NCI-H748 (cell line): ENCODE measurements around the gene MAML3.

Source experiments
- DNase-seq: peaks from one replicate; lab custom pipeline; 2025; ENCODE audit not compliant: unreplicated experiment; lab: John Stamatoyannopoulos, UW

The MAML3 gene

DNA sequence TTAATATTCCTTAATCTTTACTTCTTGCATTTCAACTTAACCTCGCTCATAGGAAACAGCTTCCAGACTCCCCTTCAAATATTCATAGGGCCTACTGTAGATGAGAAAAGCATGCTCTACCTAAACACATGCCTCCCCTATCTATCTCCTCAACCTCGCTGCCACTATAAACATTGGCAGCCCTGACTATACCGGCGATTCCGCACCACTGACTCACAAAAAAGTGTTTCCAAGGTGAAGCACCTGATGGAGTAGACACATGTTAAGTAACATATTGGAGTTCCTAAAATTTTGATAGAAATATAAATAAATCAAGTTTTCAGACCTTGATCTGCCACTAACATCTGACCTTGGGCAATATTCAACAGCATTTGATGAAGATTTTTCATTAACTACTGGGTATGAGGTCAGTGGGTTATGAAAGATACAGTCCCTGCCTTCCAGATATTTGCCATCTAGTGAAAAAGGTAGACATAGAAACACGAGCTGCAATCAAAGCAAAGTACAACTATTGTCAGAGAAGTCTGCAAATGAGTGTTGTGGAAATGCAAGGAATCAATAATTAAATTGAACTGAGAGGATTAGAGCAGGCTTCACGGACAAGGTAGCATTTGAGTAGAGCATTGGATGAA, 184.2 kb downstream of the MAML3 start:
- no peak for DNase-seq

DNA sequence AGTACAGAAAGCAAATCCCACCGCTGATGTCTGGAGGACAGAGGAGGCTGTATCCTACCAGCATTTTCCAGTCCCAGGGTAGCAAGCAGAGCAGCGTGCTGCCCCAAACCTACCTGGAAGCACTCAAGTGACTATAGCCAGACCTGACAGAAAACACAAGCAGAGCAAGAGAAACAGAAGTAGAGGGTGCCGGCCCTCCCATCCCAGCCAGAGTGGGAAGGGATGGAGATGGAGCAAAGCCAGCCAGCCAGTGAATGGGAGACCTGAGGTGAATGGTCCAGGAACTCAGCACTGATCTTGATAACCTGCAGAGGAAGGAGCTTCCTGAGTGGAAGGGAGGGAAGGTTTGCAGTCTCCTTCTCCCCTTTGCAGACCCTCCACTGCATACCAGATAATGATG, 185.2 kb downstream of the MAML3 start:
- no peak for DNase-seq

GRCh38 chr4:139966383-139966782, 187.6 kb downstream of the MAML3 start:
- DNase-seq, result no peak

DNA sequence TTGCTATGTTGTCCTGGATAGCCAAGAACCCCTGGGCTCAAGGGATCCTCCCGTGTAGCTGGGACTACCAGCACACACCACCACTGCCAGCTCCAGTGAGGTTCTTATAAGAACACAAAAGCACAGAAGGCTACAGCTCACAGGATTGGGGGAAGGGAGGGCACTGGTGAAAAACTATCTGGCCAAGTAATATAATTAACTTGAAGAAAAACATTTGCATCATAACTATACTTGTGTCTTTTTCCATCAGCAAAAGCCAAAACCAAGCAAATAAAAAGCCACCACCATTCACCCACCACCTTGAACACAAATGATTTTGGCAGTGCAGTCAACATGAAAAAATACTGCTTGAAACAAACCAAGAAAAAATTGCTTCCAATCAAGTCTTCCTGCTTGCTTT, 188.2 kb downstream of the MAML3 start:
- no peak for DNase-seq

DNA sequence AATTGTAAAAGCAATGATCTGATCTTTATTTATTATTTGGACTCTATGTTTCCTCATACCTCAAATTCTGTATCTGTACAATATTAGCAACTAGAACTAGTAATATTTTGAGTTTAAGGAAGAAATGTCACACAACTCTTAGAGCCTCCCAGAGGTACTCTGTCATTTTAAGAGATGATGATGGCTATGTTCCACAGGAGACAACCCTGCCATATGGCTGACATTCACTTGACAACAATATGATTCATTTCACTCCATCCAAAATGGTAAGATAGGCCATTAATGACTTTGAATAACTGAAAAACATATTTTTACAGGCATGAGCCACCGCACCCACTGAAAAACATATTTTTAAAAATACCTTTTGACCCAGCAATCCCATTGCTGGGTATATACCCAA, 190.3 kb downstream of the MAML3 start:
- DNase-seq, result no peak

DNA sequence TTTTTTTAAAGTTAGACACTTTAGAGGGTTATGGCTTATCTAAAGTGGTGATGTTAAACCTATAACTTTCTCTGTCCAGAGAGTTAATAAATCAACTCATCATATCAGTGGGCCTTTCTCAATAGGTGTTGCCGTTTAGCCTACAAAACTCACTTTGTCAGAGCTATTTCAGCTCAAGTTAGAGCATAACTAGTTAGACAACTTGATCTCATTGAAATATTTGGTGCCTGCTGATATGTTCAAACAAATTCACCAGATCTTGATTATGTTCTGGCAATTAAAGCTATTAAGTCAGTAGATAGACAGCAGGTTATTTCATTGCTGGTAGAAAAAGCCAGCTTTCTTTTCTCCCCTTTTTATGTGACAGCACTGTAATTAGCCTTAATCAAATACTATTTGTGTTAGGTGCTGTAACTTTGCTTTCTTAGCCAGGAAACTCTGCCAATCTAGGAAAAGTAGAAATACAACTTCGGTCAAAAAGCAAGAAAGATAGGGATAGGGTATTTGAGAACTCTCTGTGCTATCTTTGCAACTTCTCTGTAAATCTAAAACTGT, 191.8 kb downstream of the MAML3 start:
- DNase-seq, result peak; percentile 71

DNA sequence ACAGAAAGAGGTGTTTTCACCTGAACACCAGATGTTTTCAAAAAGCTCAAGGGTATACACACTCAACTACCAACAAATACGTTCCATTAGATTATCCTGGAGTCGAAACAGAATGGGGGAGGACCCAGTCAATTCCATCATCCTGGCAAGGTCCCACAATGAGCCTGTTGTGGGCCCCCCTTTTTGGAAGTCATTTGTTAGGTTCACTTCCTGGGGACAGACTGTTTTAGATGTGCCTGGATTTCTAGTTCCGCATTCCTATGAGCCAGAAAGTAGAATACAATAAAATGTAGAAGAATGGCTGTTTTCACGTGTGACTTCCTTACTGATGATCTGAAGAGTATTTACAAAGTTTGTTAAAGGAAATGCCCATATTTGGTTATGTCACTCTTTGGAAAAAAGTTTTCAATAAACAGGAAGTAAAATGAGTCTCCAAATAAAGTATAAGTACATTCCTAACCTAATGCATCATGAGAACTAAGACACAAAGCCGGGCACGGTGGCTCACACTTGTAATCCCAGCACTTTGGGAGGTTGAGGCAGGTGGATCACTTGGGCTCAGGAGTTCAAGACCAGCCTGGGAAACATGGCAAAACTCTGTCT, 192.5 kb downstream of the MAML3 start:
- no peak for DNase-seq

DNA sequence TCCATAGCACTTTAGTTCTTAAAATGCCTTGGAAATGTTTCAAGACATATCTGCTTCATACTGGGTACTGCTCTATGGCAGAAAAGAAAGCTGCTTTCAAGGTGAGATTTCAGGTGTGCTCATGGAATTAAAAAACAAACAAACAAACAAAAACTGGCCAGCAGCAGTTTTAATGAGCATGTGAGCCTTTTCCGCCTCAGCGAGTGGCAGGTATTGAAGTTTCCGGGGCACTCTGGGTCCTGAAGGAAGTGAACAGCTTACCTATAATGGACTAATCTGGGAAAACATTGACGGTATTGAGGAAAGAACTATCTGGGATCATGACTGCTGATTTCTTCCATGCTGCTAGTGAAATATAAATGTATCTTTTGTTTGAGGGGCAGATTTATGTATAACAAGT, 194.6 kb downstream of the MAML3 start:
- no peak for DNase-seq

- DNase-seq, result peak; percentile 82
Observed at GRCh38 chr4:139958739-139959098, 195.3 kb downstream of the MAML3 start.

GRCh38 chr4:139957986-139958738, 195.8 kb downstream of the MAML3 start:
- DNase-seq, result no peak

- DNase-seq, result no peak
Observed at GRCh38 chr4:139957065-139957464, 196.9 kb downstream of the MAML3 start.

DNA sequence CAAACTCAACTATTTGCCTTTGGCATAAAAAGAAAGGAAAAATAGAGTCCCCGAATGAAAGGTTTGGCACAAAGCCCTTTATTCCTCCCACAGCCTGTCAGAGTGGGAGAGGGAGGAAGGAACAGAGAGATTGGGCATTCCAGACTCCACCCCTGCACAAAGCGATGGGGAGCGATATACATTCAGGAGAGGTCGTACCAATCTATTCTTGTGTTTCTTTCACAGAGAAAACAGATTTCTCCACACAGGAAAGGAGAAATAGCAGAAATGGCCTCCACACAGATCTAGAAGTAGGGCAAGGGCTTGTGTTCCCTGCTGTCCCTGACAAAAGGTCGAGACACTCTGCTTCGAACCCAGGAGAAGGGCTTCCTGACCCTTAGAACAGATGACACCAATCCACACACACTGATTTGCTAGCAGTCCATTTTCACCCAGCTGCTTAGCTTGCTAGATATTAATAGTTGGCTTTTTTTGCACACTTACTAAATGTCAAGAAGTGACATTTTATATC, 197.4 kb downstream of the MAML3 start:
- no peak for DNase-seq

- DNase-seq, result peak; percentile 2
Observed at GRCh38 chr4:139955600-139955999, 198.4 kb downstream of the MAML3 start.

DNA sequence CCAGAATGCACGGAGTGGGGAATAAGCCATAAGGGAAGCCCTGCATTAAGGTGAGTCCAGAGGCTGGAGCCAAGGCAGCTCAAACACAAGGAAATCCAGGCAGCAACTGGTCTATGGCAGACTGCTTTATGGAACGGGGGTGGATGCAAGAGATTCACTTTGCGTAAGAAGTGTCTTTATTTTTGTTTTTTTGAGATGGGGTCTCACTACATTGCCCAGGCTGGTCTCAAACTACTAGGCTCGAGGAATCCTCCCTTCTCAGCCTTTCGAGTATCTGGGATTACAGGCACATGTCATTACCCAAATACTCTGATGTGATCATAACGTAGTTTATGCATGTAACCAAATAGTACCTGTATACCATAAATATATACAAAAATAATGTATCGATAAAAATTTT, 199.5 kb downstream of the MAML3 start:
- no peak for DNase-seq

- no peak for DNase-seq
Observed at GRCh38 chr4:139951021-139951420, 203.0 kb downstream of the MAML3 start.

DNA sequence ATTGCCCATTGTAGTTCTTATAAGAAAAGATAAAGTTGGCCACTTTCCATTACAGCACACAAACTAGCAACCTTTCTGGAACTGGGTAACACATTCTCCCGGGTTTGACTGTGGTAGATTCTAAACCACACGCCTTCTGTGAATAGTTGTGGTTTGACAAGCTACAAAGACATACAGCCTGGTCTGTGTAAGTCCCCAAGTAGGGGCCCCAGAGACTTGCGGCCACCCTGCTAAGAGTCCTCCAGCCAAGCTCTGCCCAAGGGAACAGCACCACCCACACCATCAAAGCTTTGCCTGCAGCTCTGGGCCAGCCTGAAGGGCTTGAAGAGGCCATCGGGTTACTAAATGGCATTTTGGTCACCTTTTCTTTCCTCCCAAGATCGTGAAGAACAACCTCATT, 203.4 kb downstream of the MAML3 start:
- DNase-seq, result no peak

GRCh38 chr4:139944916-139945315, 209.1 kb downstream of the MAML3 start:
- DNase-seq, result peak; percentile 61

DNA sequence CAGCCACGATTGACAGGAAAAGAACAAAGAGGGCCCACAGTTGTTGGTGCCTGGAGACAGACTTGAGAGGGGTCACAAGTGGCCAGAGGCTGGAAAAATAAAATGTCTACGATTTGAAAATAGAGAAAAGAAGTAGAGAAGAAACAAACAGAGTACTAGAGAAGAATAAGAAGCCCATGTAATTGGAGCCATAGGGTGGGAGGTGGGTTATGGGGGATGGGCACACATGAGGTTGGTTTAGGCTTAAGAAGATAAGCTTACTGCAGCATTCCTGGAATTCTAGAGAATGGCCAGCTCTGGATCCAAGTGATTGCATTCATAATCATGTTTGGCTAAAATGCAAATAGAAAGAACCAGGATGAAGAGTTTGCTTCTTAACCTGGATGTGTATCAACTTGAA, 210.7 kb downstream of the MAML3 start:
- DNase-seq, result no peak

GRCh38 chr4:139942241-139942640, 211.7 kb downstream of the MAML3 start:
- no peak for DNase-seq

DNA sequence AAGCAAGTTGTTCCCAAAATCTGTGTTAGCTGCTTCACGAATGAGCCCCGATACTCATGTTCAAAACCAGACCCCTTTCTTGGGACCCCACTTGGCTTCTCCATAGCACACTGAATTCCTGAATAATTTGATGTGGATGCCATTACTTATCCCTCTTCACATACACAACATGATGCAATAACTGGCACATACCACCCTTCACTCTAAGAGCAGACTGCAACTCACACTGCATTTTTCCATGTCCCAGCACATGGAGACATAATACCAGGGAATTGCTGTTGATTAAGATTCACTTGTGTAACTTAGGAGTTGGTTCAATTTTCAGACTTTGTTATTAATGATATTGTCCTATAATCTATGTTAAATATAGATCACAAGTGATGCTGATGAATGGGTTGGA, 213.4 kb downstream of the MAML3 start:
- no peak for DNase-seq

- DNase-seq, result no peak
Observed at GRCh38 chr4:139938414-139938813, 215.6 kb downstream of the MAML3 start.

DNA sequence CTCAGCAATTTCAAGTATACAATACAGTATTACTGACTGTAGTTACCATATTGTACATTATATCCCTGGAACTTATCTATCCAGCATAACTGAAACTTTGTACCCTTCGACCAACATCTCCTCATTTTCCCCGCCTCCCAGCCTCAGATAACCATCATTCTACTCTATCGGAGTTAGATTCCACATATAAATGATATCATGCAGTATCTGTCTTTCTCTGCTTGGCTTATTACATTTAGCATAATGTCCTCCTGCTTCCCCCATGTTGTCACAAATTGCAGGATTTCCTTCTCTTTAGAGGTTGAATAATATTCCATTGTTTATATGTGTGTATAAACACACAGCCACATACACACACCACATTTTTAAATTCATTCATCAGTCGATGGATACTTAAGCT, 218.1 kb downstream of the MAML3 start:
- no peak for DNase-seq
